GM12878 (cell line): ENCODE data around the gene CD99. TPM values are rescaled to one million over a fixed set of nuclear protein-coding genes. Genes with fewer than 3 reads are reported as not detected.
"Not testable (repeated sequence)": the region's sequence is repeated elsewhere in the genome, so short reads cannot be mapped to it uniquely, and the experiment has no call there.

Source experiments
- ATAC-seq: fragments of 200-7000 bp; cut with Tn5 transposase; 3 replicates; pipeline ENCODE4 v1.9.1; 2020; ENCODE audit warnings: mild to moderate bottlenecking, moderate library complexity
- BruUV-seq: library from RNA; stranded (reverse); fragments of 400-500 nt; replicated peaks from 2 replicates; lab custom pipeline; 2021; lab: Mats Ljungman, UMichigan
- CTCF ChIA-PET: fragments of 300-600 bp; sonication (Branson Sonifier 250); formaldehyde crosslinking; extraction: SDS; loops from one replicate; lab custom pipeline; 2021; ENCODE audit warnings: inconsistent platforms; lab: Yijun Ruan, JAX
- POLR2A ChIA-PET: fragments of 350-600 bp; formaldehyde crosslinking; extraction: SDS; loops from one replicate; lab custom pipeline; 2021; ENCODE audit warnings: inconsistent platforms; lab: Charles Lee
- RAD21 ChIA-PET: fragments of 300-600 bp; sonication (Branson Sonifier 250); formaldehyde crosslinking; loops from one replicate; lab custom pipeline; 2023; ENCODE audit warnings: antibody characterized with exemption; ENCODE audit not compliant: unreplicated experiment; lab: Charles Lee
- SMC1A ChIA-PET: fragments of 300-600 bp; sonication (Branson Sonifier 250); formaldehyde crosslinking; loops from one replicate; lab custom pipeline; 2023; ENCODE audit not compliant: unreplicated experiment, uncharacterized antibody; lab: Charles Lee
- DNase-seq: peaks from one replicate; pipeline ENCODE4 v3.0.0-alpha.2; 2011; ENCODE audit warnings: low read depth, low spot score
- FAIRE-seq: peaks from 3 replicates; lab custom pipeline; 2011; peaks lifted over from hg19 to GRCh38; lab: Jason Lieb, UNC
- H2AFZ ChIP-seq: 2 replicates; pipeline ENCODE4 v1.6.0; 2011; ENCODE audit warnings: low read depth, low read length, control low read depth; ENCODE audit not compliant: control insufficient read depth
- H3K27ac ChIP-seq: 2 replicates; pipeline ENCODE4 v1.5.1; 2011; ENCODE audit warnings: control low read depth; ENCODE audit not compliant: control insufficient read depth, insufficient read depth
- H3K27me3 ChIP-seq, 2 experiments: replicated peaks in 1 of 2; 2 replicates each; pipeline versions ENCODE4 v1.6.0 to v1.6.1; 2011; ENCODE audit warnings: low read length in 1 of 2; ENCODE audit not compliant: control insufficient read depth in 2 of 2, insufficient read depth in 2 of 2
- H3K36me3 ChIP-seq, 2 experiments: 2 replicates each; pipeline ENCODE4 v1.5.1; 2011; ENCODE audit warnings: low read length in 1 of 2; ENCODE audit not compliant: control insufficient read depth in 2 of 2, insufficient read depth in 2 of 2
- H3K4me1 ChIP-seq: 2 replicates; pipeline ENCODE4 v1.6.1; 2011; ENCODE audit warnings: mild to moderate bottlenecking, low read length, moderate library complexity, mixed read lengths; ENCODE audit not compliant: control insufficient read depth, insufficient read depth
- H3K4me2 ChIP-seq: 2 replicates; pipeline ENCODE4 v1.6.0; 2011; ENCODE audit warnings: control low read depth; ENCODE audit not compliant: control insufficient read depth, insufficient read depth
- H3K4me3 ChIP-seq: fragments of 200-600 bp; sonication (generic); 2 replicates; pipeline ENCODE4 v1.5.1; 2016
- H3K79me2 ChIP-seq: 2 replicates; pipeline ENCODE4 v1.6.0; 2011; ENCODE audit warnings: low read length; ENCODE audit not compliant: control insufficient read depth, insufficient read depth
- H3K9ac ChIP-seq: 2 replicates; pipeline ENCODE4 v1.8.0; 2011; ENCODE audit warnings: low read length, control low read depth, mixed read lengths; ENCODE audit not compliant: control insufficient read depth, insufficient read depth
- H3K9me3 ChIP-seq: replicated peaks from 3 replicates; pipeline ENCODE4 v1.5.1; 2011; ENCODE audit warnings: mild to moderate bottlenecking, low read length; ENCODE audit not compliant: control insufficient read depth, insufficient read depth
- H4K20me1 ChIP-seq: 2 replicates; pipeline ENCODE4 v1.6.0; 2011; ENCODE audit not compliant: control insufficient read depth, insufficient read depth
- CBX5 ChIP-seq: sonication (generic); IDR thresholded peaks from 2 replicates; pipeline ENCODE4 v1.6.1; 2016; ENCODE audit warnings: low read depth, moderate library complexity, mild to moderate bottlenecking, inconsistent platforms
- EED ChIP-seq: sonication (generic); IDR thresholded peaks from 2 replicates; pipeline ENCODE4 v1.6.1; 2016; ENCODE audit warnings: antibody characterized with exemption, low read depth
- MEF2B ChIP-seq: fragments of 450-650 bp; IDR thresholded peaks from 2 replicates; pipeline ENCODE4 v1.6.1; 2018; ENCODE audit warnings: mild to moderate bottlenecking, moderate library complexity; ENCODE audit not compliant: partially characterized antibody, poor library complexity, severe bottlenecking
- MYC ChIP-seq: IDR thresholded peaks from 2 replicates; pipeline ENCODE4 v1.6.1; 2011; ENCODE audit warnings: mild to moderate bottlenecking, low read length, moderate library complexity, inconsistent platforms; ENCODE audit not compliant: insufficient read depth, insufficient replicate concordance, insufficient read length, severe bottlenecking
- WGBS: methylation state at CpG from one replicate; pipeline ENCODE4 v1.1.6; 2016; ENCODE audit warnings: low lambda C conversion rate; ENCODE audit not compliant: insufficient replicate concordance, insufficient coverage; ENCODE audit errors: missing lambda C conversion rate; 5-methylcytosine and 5-hydroxymethylcytosine counted together
- in situ Hi-C: fragments of 300-500 bp; cut with MboI; formaldehyde crosslinking; loops from 9 replicates; pipeline ENCODE4 v1.14.3; 2018; ENCODE audit warnings: mixed read lengths
- intact Hi-C: fragments of 100-400 bp; cut with micrococcal nuclease; formaldehyde crosslinking; loops from one replicate; pipeline ENCODE4 v1.14.2; 2022; ENCODE audit not compliant: unreplicated experiment
- polyA plus RNA-seq, 11 experiments: library from polyadenylated mRNA; depleted of rRNA in 4 of 11; unstranded in 6 of 11; stranded (reverse) in 5 of 11; fragments of >200 nt; fragmentation: Nextera tagmentation in 4 of 11; fragmentation: Illumina TruSeq in 1 of 11; extraction: Ambion mirVana in 4 of 11; extraction: Trizol in 1 of 11; gene quantifications; 1 replicate in 1 of 11; 2 replicates in 10 of 11; pipeline versions ENCODE4 v1.2.1 to v1.2.3, GENCODE V29; 2011 to 2016; ENCODE audit warnings: inconsistent platforms in 2 of 11, missing spikeins in 2 of 11, low read depth in 1 of 11
- total RNA-seq, 4 experiments: library from RNA; depleted of rRNA in 3 of 4; stranded (reverse); fragments of >200 nt in 3 of 4; fragmentation: Illumina TruSeq in 1 of 4; extraction: Trizol in 1 of 4; gene quantifications; 2 replicates each; pipeline versions ENCODE4 v1.2.1 to v1.2.3, GENCODE V29; 2013 to 2021
- TF ChIP-seq, protein P1 (sequence below): fragments of 450-650 bp; IDR thresholded peaks from 2 replicates; pipeline ENCODE4 v1.6.1; 2016; ENCODE audit warnings: mild to moderate bottlenecking

Gene CD99
- total and polyA plus RNA-seq, 10 of the 15 experiments (the other 5 are each of a cell fraction or from before 2014, with no cell fraction given): 24.8 to 242 (median 158) TPM

DNA sequence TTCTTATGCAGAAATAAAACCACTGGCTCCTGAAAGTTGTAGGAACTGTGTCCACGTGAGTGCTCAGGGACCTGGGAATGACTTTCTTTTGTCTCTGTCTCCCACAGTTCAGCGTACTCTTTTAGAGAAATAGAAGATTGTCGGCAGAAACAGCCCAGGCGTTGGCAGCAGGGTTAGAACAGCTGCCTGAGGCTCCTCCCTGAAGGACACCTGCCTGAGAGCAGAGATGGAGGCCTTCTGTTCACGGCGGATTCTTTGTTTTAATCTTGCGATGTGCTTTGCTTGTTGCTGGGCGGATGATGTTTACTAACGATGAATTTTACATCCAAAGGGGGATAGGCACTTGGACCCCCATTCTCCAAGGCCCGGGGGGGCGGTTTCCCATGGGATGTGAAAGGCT, 49.6 kb downstream of the CD99 start:
- TF ChIP-seq CBX5 (no peak), MYC (no peak), EED (no peak)
- TF ChIP-seq, all 136 proteins: peak for 0
- H3K4me2 ChIP-seq: no peak overlapping the region
- ChIA-PET SMC1A (no interaction called here), RAD21 (no interaction called here), CTCF (no interaction called here), POLR2A (no interaction called here)
- no peaks in the 10 kb centered on the region for H3K27me3 ChIP-seq
- 97% methylated on average over 11 of the region's 11 CpGs for WGBS
- H3K9ac ChIP-seq: no peak overlapping the region
- FAIRE-seq: no peak
- DNase-seq: no peak
- no peak overlapping the region for H3K4me3 ChIP-seq
- no peak overlapping the region for H2AFZ ChIP-seq
- H3K9me3 ChIP-seq: no peaks in the 10 kb centered on the region
- H3K79me2 ChIP-seq: no peaks in the 10 kb centered on the region
- no TSS peak for BruUV-seq
- no peaks in the 10 kb centered on the region for H3K4me1 ChIP-seq
- H3K36me3 ChIP-seq: no peaks in the 10 kb centered on the region; a peak in 2 of 4 replicates
- ATAC-seq: no peak
- in situ Hi-C loops: no loop called here
- no peak overlapping the region for H3K27ac ChIP-seq
- intact Hi-C loops: no loop called here
- H4K20me1 ChIP-seq: no peaks in the 10 kb centered on the region

DNA sequence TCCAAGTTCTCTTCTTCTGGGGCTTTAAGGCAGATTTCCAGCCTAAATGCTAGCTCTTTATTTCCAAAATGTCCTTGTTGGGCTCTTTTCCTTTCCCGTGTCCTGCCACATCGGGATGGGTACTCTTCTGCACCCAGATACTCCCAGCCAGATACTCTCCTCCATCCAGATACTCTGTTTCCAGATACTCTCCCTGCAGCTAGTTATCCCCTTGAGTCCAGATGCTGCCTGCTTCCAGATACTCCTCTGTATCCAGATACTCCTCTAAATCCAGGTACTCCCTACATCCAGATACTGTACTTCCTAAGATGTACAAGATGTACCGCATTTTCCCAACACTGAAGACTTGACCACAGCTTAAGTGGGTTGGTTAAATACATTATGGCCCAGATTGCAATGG, 50.3 kb downstream of the CD99 start:
- intact Hi-C loops (no loop called here), in situ Hi-C loops (no loop called here)
- no TSS peak for BruUV-seq
- Histone ChIP-seq H4K20me1 (no peaks in the 10 kb centered on the region), H3K27ac (no peak overlapping the region), H3K4me1 (no peaks in the 10 kb centered on the region), H3K36me3 (no peaks in the 10 kb centered on the region; a peak in 2 of 4 replicates), H3K9ac (no peak overlapping the region), H3K9me3 (no peaks in the 10 kb centered on the region), H3K4me3 (no peak overlapping the region), H3K4me2 (no peak overlapping the region), H2AFZ (no peak overlapping the region), H3K79me2 (no peaks in the 10 kb centered on the region), H3K27me3 (no peaks in the 10 kb centered on the region)
- WGBS: 89% methylated on average over 3 of the region's 3 CpGs
- ATAC-seq (no peak), DNase-seq (no peak), FAIRE-seq (no peak)
- SMC1A ChIA-PET: no interaction called here
- no peak for TF ChIP-seq MEF2B
- TF ChIP-seq, protein P1, sequence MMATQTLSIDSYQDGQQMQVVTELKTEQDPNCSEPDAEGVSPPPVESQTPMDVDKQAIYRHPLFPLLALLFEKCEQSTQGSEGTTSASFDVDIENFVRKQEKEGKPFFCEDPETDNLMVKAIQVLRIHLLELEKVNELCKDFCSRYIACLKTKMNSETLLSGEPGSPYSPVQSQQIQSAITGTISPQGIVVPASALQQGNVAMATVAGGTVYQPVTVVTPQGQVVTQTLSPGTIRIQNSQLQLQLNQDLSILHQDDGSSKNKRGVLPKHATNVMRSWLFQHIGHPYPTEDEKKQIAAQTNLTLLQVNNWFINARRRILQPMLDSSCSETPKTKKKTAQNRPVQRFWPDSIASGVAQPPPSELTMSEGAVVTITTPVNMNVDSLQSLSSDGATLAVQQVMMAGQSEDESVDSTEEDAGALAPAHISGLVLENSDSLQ: no peak
- CTCF ChIA-PET: no interaction called here
- POLR2A ChIA-PET: no interaction called here
- RAD21 ChIA-PET: no interaction called here

DNA sequence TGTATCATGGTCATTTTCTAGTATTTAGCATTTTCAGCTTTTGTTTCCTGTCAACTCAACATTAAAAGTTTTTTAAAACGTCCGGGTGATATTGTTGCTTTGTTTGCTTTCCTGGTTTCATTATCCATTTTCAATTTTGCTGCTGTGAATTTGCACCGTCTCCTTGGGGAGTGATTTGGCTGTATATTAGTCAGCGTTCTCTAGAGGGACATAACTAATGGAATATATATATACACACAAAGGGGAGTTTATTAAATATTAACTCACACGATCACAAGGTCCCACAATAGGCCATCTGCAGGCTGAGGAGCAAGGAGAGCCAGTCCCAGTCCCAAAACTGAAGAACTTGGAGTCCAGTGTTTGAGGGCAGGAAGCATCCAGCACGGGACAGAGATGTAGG, 55.2 kb downstream of the CD99 start:
- not testable (repeated sequence) for ATAC-seq

More for the DNA sequence above, 55.2 kb downstream of the CD99 start:
- CTCF ChIA-PET, intact Hi-C loops, H3K36me3 ChIP-seq, BruUV-seq, H4K20me1 ChIP-seq, H3K4me2 ChIP-seq, in situ Hi-C loops, FAIRE-seq, H3K9me3 ChIP-seq, H3K27ac ChIP-seq, RAD21 ChIA-PET, H2AFZ ChIP-seq, H3K9ac ChIP-seq, H3K4me1 ChIP-seq, SMC1A ChIA-PET, DNase-seq, H3K27me3 ChIP-seq, H3K79me2 ChIP-seq, POLR2A ChIA-PET, H3K4me3 ChIP-seq: not testable (repeated sequence)
- WGBS: 49% methylated on average over 6 of the region's 6 CpGs
